Fibroblast of the aortic adventitia (primary cell): ENCODE results near the gene LST1. TPM values are rescaled to one million over a fixed set of nuclear protein-coding genes. Genes with fewer than 3 reads are reported as not detected.

Source experiments
- DNase-seq: peaks from one replicate; pipeline ENCODE4 v3.0.0-alpha.2; 2010; ENCODE audit warnings: low read depth
- H3K4me3 ChIP-seq: 2 replicates; pipeline ENCODE4 v1.5.1; 2011; ENCODE audit warnings: low read depth, mild to moderate bottlenecking, control low read depth, low read length, moderate library complexity
- CTCF ChIP-seq: IDR thresholded peaks from 2 replicates; pipeline ENCODE4 v1.5.1; 2011; ENCODE audit warnings: mild to moderate bottlenecking, low read length, control low read depth, inconsistent platforms; ENCODE audit not compliant: insufficient read depth
- total RNA-seq: library from RNA; depleted of rRNA; stranded (reverse); fragments of >200 nt; gene quantifications from 2 replicates; pipeline ENCODE4 v1.2.3, GENCODE V29; 2012; ENCODE audit warnings: low replicate concordance

LST1 gene
- total RNA-seq, 1 donor: not detected

DNA sequence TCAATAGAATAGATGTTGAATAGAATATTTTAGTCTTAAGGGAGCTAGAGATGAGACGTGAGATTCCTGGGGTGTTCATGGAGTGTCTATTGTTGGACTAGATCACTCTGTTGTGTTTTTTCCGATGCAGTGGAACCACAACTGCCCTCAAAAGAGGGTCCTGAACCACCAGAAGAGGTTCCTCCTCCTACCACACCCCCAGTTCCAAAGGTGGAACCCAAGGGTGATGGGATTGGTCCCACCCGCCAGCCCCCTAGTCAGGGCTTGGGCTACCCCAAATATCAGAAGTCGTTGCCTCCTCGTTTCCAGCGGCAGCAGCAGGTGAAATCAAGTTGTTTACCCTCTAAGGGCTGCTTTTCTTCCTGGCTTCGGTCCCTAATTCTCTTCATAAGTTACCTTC lies 42.9 kb downstream of the LST1 start:
- TF ChIP-seq CTCF: no peak
- H3K4me3 ChIP-seq: no peak overlapping the region
- DNase-seq: no peak

DNA sequence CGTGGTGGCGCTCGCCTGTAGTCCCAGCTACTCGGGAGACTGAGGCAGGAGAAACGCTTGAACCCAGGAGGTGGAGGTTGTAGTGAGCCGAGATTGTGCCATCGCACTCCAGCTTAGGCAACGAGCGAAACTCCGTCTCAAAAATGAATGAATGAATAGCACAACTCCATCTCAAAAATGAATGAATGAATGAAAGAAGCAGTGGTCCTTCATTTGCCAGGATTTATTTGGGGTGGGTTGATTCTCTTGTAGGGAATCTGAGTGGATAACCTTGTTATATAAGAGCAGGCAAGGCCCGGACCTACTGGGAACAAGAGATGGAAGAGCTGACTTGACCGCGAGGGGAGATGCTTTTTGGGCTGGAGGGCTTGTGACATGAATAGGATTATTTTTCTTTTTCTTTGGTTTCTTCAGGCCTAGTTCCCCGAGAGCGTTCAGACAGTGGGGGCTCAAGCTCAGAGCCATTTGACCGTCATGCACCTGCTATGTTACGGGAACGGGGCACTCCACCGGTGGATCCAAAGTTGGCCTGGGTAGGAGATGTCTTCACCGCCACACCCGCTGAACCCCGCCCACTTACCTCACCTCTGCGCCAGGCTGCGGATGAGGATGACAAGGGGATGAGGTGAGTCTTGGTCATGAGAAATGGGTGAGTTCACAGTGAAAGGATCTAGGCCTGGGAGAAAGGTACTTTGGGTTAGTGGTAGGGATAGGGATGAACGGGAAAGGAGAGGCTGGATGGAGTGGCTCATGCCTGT lies 44.3 kb downstream of the LST1 start:
- no peak for TF ChIP-seq CTCF
- no peak for DNase-seq
- no peak overlapping the region for H3K4me3 ChIP-seq

GRCh38 chr6:31631209-31631608 lies 45.1 kb downstream of the LST1 start:
- no peak for TF ChIP-seq CTCF
- no peak for DNase-seq
- H3K4me3 ChIP-seq: no peak overlapping the region

GRCh38 chr6:31631681-31632278 lies 45.7 kb downstream of the LST1 start:
- DNase-seq: no peak
- H3K4me3 ChIP-seq: no peak overlapping the region
- no peak for TF ChIP-seq CTCF

DNA sequence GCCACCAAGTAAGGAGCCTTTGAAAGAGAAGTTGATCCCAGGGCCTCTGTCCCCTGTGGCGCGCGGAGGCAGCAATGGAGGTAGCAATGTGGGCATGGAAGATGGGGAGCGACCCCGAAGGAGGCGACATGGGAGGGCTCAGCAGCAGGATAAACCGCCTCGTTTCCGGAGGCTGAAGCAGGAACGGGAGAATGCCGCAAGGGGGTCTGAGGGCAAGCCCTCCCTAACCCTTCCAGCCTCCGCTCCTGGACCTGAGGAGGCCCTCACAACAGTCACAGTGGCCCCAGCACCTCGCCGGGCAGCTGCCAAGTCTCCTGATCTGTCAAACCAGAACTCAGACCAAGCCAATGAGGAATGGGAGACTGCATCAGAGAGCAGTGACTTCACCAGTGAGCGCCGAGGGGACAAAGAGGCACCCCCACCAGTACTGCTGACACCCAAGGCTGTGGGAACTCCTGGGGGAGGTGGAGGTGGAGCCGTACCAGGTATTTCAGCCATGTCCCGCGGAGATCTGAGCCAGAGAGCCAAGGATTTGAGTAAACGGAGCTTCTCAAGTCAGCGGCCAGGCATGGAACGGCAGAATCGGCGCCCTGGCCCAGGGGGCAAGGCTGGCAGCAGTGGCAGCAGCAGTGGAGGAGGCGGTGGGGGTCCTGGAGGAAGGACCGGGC lies 46.3 kb downstream of the LST1 start:
- DNase-seq: no peak
- no peak overlapping the region for H3K4me3 ChIP-seq
- TF ChIP-seq CTCF: no peak

GRCh38 chr6:31633447-31633846 lies 47.4 kb downstream of the LST1 start:
- no peak for TF ChIP-seq CTCF
- H3K4me3 ChIP-seq: no peak overlapping the region
- DNase-seq: no peak
